ENCODE measurements around the gene HHLA2.

HHLA2 gene

DNA sequence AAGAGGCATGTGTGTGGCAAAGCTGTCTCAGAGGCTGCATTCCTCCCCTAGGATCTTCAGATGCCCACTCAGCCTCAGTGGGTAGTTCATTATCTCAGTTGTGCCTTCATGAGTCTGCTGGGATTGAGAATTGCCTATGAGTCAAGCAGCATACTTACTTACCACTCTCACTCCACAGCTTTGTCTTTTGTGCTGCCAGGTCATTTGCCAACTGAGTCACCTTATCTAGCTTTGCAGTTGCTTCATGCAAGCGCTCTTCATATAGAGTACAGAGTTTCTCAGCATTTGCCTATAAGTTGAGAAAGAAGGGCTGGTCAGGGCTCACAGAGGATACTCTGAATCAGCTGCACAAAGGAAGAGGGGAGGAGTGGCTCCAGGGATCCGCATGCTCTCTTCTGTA, 124.6 kb downstream of the HHLA2 start:
- DNase-seq: no peak
